MCF 10A (cell line): ENCODE results near the gene MEDAG. TPM values are rescaled to one million over a fixed set of nuclear protein-coding genes. Genes with fewer than 3 reads are reported as not detected.

ENCODE experiments used
- BruUV-seq: library from RNA; stranded (reverse); fragments of 400-500 nt; replicated peaks from 2 replicates; lab custom pipeline; 2021; lab: Mats Ljungman, UMichigan
- CTCF ChIA-PET: fragments of 300-600 bp; sonication (Branson Sonifier 250); formaldehyde crosslinking; extraction: SDS; loops from one replicate; lab custom pipeline; 2021; ENCODE audit warnings: antibody characterized with exemption, inconsistent platforms; lab: Yijun Ruan, JAX
- POLR2A ChIA-PET: fragments of 300-600, 350-650 bp; sonication (Branson Sonifier 250); formaldehyde crosslinking; extraction: SDS; loops from one replicate; lab custom pipeline; 2020; ENCODE audit warnings: antibody characterized with exemption, inconsistent platforms; lab: Yijun Ruan, JAX
- DNase-seq: peaks from one replicate; pipeline ENCODE4 v3.0.0-alpha.2; 2018; ENCODE audit not compliant: unreplicated experiment
- H3K27ac Mint-ChIP-seq: one replicate; pipeline ENCODE4 v1.8.0; 2022; ENCODE audit warnings: mild to moderate bottlenecking, low read depth, mixed read lengths; ENCODE audit not compliant: unreplicated experiment
- H3K27me3 Mint-ChIP-seq: one replicate; pipeline ENCODE4 v1.8.0; 2022; ENCODE audit warnings: mixed read lengths; ENCODE audit not compliant: insufficient read depth, unreplicated experiment
- H3K36me3 Mint-ChIP-seq: one replicate; pipeline ENCODE4 v1.8.0; 2022; ENCODE audit warnings: mild to moderate bottlenecking, moderate library complexity, mixed read lengths; ENCODE audit not compliant: insufficient read depth, unreplicated experiment
- H3K4me1 Mint-ChIP-seq: one replicate; pipeline ENCODE4 v1.8.0; 2022; ENCODE audit warnings: mixed read lengths; ENCODE audit not compliant: insufficient read depth, unreplicated experiment
- H3K4me3 Mint-ChIP-seq: one replicate; pipeline ENCODE4 v1.8.0; 2022; ENCODE audit warnings: mild to moderate bottlenecking, moderate library complexity, mixed read lengths; ENCODE audit not compliant: unreplicated experiment
- H3K9me3 Mint-ChIP-seq: one replicate; pipeline ENCODE4 v1.8.0; 2022; ENCODE audit warnings: mixed read lengths; ENCODE audit not compliant: unreplicated experiment
- CTCF ChIP-seq: fragments of 200-600 bp; IDR thresholded peaks from one replicate; pipeline ENCODE4 v1.8.0; 2022; ENCODE audit warnings: antibody characterized with exemption, mild to moderate bottlenecking; ENCODE audit not compliant: unreplicated experiment
- intact Hi-C: fragments of 100-400 bp; cut with micrococcal nuclease; formaldehyde crosslinking; loops from 2 replicates; pipeline ENCODE4 v1.14.1; 2022
- total RNA-seq: library from RNA; stranded (reverse); gene quantifications from 2 replicates; pipeline ENCODE4 v1.2.3, GENCODE V29; 2022

MEDAG gene
- total RNA-seq, 1 experiment from 2014 or later: not detected

GRCh38 chr13:30900436-30900835 lies 5.6 kb upstream of the MEDAG start:
- ChIA-PET POLR2A (interaction anchor here (0.6 kb wide), 1 partner anchor 283 kb away, joined by 3 read pairs; the partner anchor contains the start of gene USPL1), CTCF (no interaction called here)
- intact Hi-C loops: no loop called here

GRCh38 chr13:30900952-30901749 lies 4.9 kb upstream of the MEDAG start:
- H3K4me1 Mint-ChIP-seq: peaks cover 8% of the 10 kb centered on the region
- DNase-seq: no peak
- no peak overlapping the region for H3K27ac Mint-ChIP-seq
- H3K36me3 Mint-ChIP-seq: no peaks in the 10 kb centered on the region
- no peaks in the 10 kb centered on the region for H3K9me3 Mint-ChIP-seq
- no peak for TF ChIP-seq CTCF
- no peak overlapping the region for H3K4me3 Mint-ChIP-seq
- ChIA-PET POLR2A (interaction anchor here (0.6 kb wide), 1 partner anchor 283 kb away, joined by 3 read pairs; the partner anchor contains the start of gene USPL1), CTCF (no interaction called here)
- peaks cover 40% of the 10 kb centered on the region for H3K27me3 Mint-ChIP-seq
- BruUV-seq: no TSS peak
- intact Hi-C loops: no loop called here

More at GRCh38 chr13:30900436-30900835, 5.6 kb upstream of the MEDAG start:
- Mint-ChIP-seq H3K4me3 (no peak overlapping the region), H3K27ac (no peak overlapping the region), H3K9me3 (no peaks in the 10 kb centered on the region), H3K27me3 (peaks cover 40% of the 10 kb centered on the region), H3K4me1 (peaks cover 15% of the 10 kb centered on the region), H3K36me3 (no peaks in the 10 kb centered on the region)
- no peak for TF ChIP-seq CTCF
- BruUV-seq: no TSS peak
- DNase-seq: no peak

- POLR2A ChIA-PET: no interaction called here
- BruUV-seq: no TSS peak
- no peaks in the 10 kb centered on the region for H3K9me3 Mint-ChIP-seq
- no peak for TF ChIP-seq CTCF
- H3K4me1 Mint-ChIP-seq: peaks cover 5% of the 10 kb centered on the region
- CTCF ChIA-PET: interaction anchor here (0.6 to 0.9 kb wide), 2 partner anchors 108 to 559 kb away, joined by 3 read pairs; no protein-coding TSS in a partner anchor
- no peaks in the 10 kb centered on the region for H3K36me3 Mint-ChIP-seq
- H3K27me3 Mint-ChIP-seq: peaks cover 40% of the 10 kb centered on the region
- DNase-seq: no peak
- intact Hi-C loops: no loop called here
- no peak overlapping the region for H3K27ac Mint-ChIP-seq
- H3K4me3 Mint-ChIP-seq: no peak overlapping the region
Measured at GRCh38 chr13:30904043-30904442, 2.0 kb upstream of the MEDAG start.

GRCh38 chr13:30906411-30907051 lies 460 bp downstream of the MEDAG start:
- ChIA-PET CTCF (no interaction called here), POLR2A (no interaction called here)
- H3K27ac Mint-ChIP-seq: no peak overlapping the region
- no peak for TF ChIP-seq CTCF
- no peak overlapping the region for H3K4me3 Mint-ChIP-seq
- intact Hi-C loops: no loop called here
- peaks cover 23% of the 10 kb centered on the region for H3K27me3 Mint-ChIP-seq
- DNase-seq: no peak
- no peaks in the 10 kb centered on the region for H3K36me3 Mint-ChIP-seq
- no TSS peak for BruUV-seq
- no peaks in the 10 kb centered on the region for H3K4me1 Mint-ChIP-seq
- no peaks in the 10 kb centered on the region for H3K9me3 Mint-ChIP-seq
